KMS-11 (cell line): ENCODE measurements around the gene PLEKHH2.

Experiments used
- H2AFZ ChIP-seq: fragments of 200-600 bp; sonication (generic); 2 replicates; pipeline ENCODE4 v1.6.1; 2016; ENCODE audit warnings: antibody characterized with exemption, mixed run types, low read depth
- H3K27ac ChIP-seq: fragments of 200-600 bp; sonication (generic); 2 replicates; pipeline ENCODE4 v1.6.1; 2016; ENCODE audit warnings: mild to moderate bottlenecking, mixed run types
- H3K27me3 ChIP-seq: fragments of 200-600 bp; sonication (generic); 2 replicates; pipeline ENCODE4 v1.6.1; 2017; ENCODE audit warnings: mild to moderate bottlenecking, low read depth, mixed run types, moderate library complexity; ENCODE audit not compliant: insufficient read depth
- H3K36me3 ChIP-seq: fragments of 200-600 bp; sonication (generic); 2 replicates; pipeline ENCODE4 v1.6.1; 2017; ENCODE audit warnings: mild to moderate bottlenecking, mixed run types; ENCODE audit not compliant: insufficient read depth
- H3K4me1 ChIP-seq: fragments of 200-600 bp; sonication (generic); 2 replicates; pipeline ENCODE4 v1.6.1; 2016; ENCODE audit warnings: mild to moderate bottlenecking, low read depth, mixed run types; ENCODE audit not compliant: poor library complexity, severe bottlenecking
- H3K4me2 ChIP-seq: fragments of 200-600 bp; sonication (generic); 2 replicates; pipeline ENCODE4 v1.7.0; 2016; ENCODE audit warnings: mild to moderate bottlenecking, mixed run types
- H3K4me3 ChIP-seq: fragments of 200-600 bp; sonication (generic); IDR thresholded peaks from 2 replicates; pipeline ENCODE4 v1.6.1; 2017; ENCODE audit warnings: low read depth, low read length, mixed read lengths; ENCODE audit not compliant: insufficient read depth
- H3K79me2 ChIP-seq: fragments of 200-600 bp; sonication (generic); 2 replicates; pipeline ENCODE4 v1.6.1; 2016; ENCODE audit warnings: low read depth, mixed run types; ENCODE audit not compliant: insufficient read depth
- H3K9ac ChIP-seq: fragments of 200-600 bp; sonication (generic); 2 replicates; pipeline ENCODE4 v1.6.1; 2016; ENCODE audit warnings: mild to moderate bottlenecking, mixed run types
- H4K20me1 ChIP-seq: fragments of 200-600 bp; sonication (generic); 2 replicates; pipeline ENCODE4 v1.6.1; 2016; ENCODE audit warnings: mild to moderate bottlenecking, mixed run types; ENCODE audit not compliant: insufficient read depth
- CTCF ChIP-seq: fragments of 200-600 bp; sonication (generic); conservative IDR thresholded peaks from 2 replicates; pipeline ENCODE4 v1.6.1; 2017; ENCODE audit warnings: low read depth, mild to moderate bottlenecking, antibody characterized with exemption, low read length, moderate library complexity, mixed read lengths

The PLEKHH2 gene

GRCh38 chr2:43637030-43637803, at the start of gene PLEKHH2:
Gene PLEKHH2 (plus strand): TSS chr2:43637260. CDS start chr2:43644674, 7,414 bp downstream.
- H3K4me3 ChIP-seq = peak within 1 kb of the TSS; percentile 91
- H3K9ac ChIP-seq = peak within 1 kb of the TSS; percentile 37; the same call in 1 of the 2 replicates
- no peaks in the 10 kb centered on the region for H3K4me1 ChIP-seq
- H3K36me3 ChIP-seq = no peaks in the 10 kb centered on the region
- H4K20me1 ChIP-seq = no peaks in the 10 kb centered on the region
- no peaks in the 10 kb centered on the region for H3K27me3 ChIP-seq
- H3K27ac ChIP-seq = no peak within 1 kb of the TSS
- H3K79me2 ChIP-seq = no peaks in the 10 kb centered on the region
- H3K4me2 ChIP-seq = peak within 1 kb of the TSS; percentile 53
- TF ChIP-seq CTCF = no peak
- H2AFZ ChIP-seq = peak within 1 kb of the TSS; percentile 100

GRCh38 chr2:43592443-43592842, 44.6 kb upstream of the PLEKHH2 start:
- peaks cover 10% of the 10 kb centered on the region for H3K79me2 ChIP-seq
- H3K27me3 ChIP-seq = no peaks in the 10 kb centered on the region
- no peak for TF ChIP-seq CTCF
- no peaks in the 10 kb centered on the region for H4K20me1 ChIP-seq
- no peak overlapping the region for H2AFZ ChIP-seq
- 0 out of 2 replicates have a peak, but pooled peaks cover 3% of the 10 kb centered on the region for H3K36me3 ChIP-seq
- no peak overlapping the region for H3K27ac ChIP-seq
- H3K4me1 ChIP-seq = peaks cover 15% of the 10 kb centered on the region
- H3K9ac ChIP-seq = no peak overlapping the region
- H3K4me2 ChIP-seq = no peak overlapping the region
- H3K4me3 ChIP-seq = no peak overlapping the region

- TF ChIP-seq CTCF = no peak
- Histone ChIP-seq H2AFZ (no peak overlapping the region), H3K9ac (no peak overlapping the region), H3K4me2 (no peak overlapping the region), H3K27ac (no peak overlapping the region), H3K27me3 (no peaks in the 10 kb centered on the region), H3K4me1 (peaks cover 15% of the 10 kb centered on the region), H3K36me3 (0 out of 2 replicates have a peak, but pooled peaks cover 3% of the 10 kb centered on the region), H3K4me3 (no peak overlapping the region), H4K20me1 (no peaks in the 10 kb centered on the region), H3K79me2 (peaks cover 10% of the 10 kb centered on the region)
Measured at GRCh38 chr2:43593254-43593653, 43.8 kb upstream of the PLEKHH2 start.

GRCh38 chr2:43594875-43595274, 42.2 kb upstream of the PLEKHH2 start:
- Histone ChIP-seq H3K27ac (peak overlapping the region; percentile 87), H2AFZ (peak overlapping the region; percentile 98), H3K27me3 (no peaks in the 10 kb centered on the region), H3K4me2 (peak overlapping the region; percentile 69), H3K9ac (peak overlapping the region; percentile 85), H3K4me3 (peak overlapping the region; percentile 90), H4K20me1 (no peaks in the 10 kb centered on the region), H3K4me1 (peaks cover 15% of the 10 kb centered on the region), H3K36me3 (0 out of 2 replicates have a peak, but pooled peaks cover 3% of the 10 kb centered on the region), H3K79me2 (peaks cover 10% of the 10 kb centered on the region)
- TF ChIP-seq CTCF = no peak
